Measurements from ENCODE around the gene IRF4. TPM values are rescaled to one million over a fixed set of nuclear protein-coding genes. Genes with fewer than 3 reads are reported as not detected.

IRF4 gene
- total RNA-seq, 3 donors from 2014 or later: 720 to 924 (median 743) TPM

GRCh38 chr6:358847-359246 is 32.7 kb upstream of the IRF4 start:
- no peaks in the 10 kb centered on the region for H3K36me3 Mint-ChIP-seq (ENCODE audit: insufficient read depth)
- H3K9me3 Mint-ChIP-seq: peaks cover 4% of the 10 kb centered on the region
- no peak for ATAC-seq
- no peak for DNase-seq
- no peaks in the 10 kb centered on the region for H3K27me3 Mint-ChIP-seq (ENCODE audit: low read depth)
- peaks cover 14% of the 10 kb centered on the region for H3K4me1 Mint-ChIP-seq (ENCODE audit: low read depth)
- H3K4me3 Mint-ChIP-seq: no peak overlapping the region

GRCh38 chr6:359261-360035 is 32.1 kb upstream of the IRF4 start:
- ATAC-seq (no peak), DNase-seq (no peak)
- peaks cover 4% of the 10 kb centered on the region for H3K9me3 Mint-ChIP-seq
- H3K27me3 Mint-ChIP-seq (ENCODE audit: low read depth): no peaks in the 10 kb centered on the region
- no peak overlapping the region for H3K4me3 Mint-ChIP-seq
- peaks cover 14% of the 10 kb centered on the region for H3K4me1 Mint-ChIP-seq (ENCODE audit: low read depth)
- H3K36me3 Mint-ChIP-seq (ENCODE audit: insufficient read depth): no peaks in the 10 kb centered on the region

DNA sequence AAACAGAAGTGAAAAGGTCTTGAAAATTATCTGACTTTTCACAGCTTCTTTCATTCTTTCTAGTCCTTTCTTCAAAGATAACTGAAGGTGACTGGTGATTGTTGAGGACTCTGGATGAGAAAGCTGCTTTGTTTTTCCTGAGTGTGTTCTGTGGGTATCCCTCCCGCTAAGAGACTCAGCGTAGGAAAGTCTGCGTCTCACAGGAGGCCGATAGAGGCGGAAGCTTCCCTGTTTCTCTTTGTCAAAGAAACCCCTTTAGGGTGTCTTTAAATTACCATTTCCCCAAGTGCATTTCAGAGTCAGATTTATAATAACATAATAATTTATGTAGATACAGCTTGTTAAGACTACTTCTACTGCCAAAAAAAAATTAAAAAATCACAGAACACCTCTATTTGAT is 31.2 kb upstream of the IRF4 start:
- DNase-seq: no peak
- Mint-ChIP-seq H3K9me3 (peaks cover 4% of the 10 kb centered on the region), H3K4me1 (ENCODE audit: low read depth) (peaks cover 14% of the 10 kb centered on the region), H3K36me3 (ENCODE audit: insufficient read depth) (no peaks in the 10 kb centered on the region), H3K4me3 (no peak overlapping the region), H3K27me3 (ENCODE audit: low read depth) (no peaks in the 10 kb centered on the region)
- ATAC-seq: no peak

DNA sequence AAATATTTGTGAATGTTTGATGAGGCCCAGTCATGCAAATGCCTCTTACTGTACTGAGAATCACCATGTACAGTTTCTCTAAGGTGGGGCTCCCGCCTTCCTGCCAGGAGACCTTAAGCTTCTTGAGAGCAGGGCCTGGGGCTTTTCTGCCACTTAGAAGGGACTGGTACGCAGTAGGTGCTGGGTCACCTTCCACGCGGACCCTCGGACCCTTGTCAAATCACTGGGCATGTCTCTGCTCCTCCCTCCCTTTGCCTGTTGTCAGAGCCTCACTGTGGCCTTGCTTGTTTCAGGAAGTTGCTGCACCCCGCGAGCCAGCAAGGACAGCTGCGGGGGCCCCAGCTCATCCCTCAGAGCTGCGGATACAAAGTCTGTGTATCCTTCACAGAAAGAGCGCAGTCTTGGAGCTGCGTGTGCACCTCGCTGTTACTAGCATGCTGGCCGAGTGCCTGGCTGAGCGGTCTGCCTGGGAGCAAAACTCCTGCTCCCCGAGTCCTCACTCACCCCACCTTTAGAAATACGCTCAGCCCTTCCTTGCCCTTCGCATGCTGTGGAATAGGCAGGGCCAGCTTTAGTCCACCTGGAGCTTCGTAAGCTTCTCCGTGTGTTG is 30.7 kb upstream of the IRF4 start:
- H3K9me3 Mint-ChIP-seq: peaks cover 4% of the 10 kb centered on the region
- no peak for DNase-seq
- no peaks in the 10 kb centered on the region for H3K36me3 Mint-ChIP-seq (ENCODE audit: insufficient read depth)
- no peak for ATAC-seq
- H3K4me1 Mint-ChIP-seq (ENCODE audit: low read depth): peaks cover 14% of the 10 kb centered on the region
- H3K4me3 Mint-ChIP-seq: no peak overlapping the region
- H3K27me3 Mint-ChIP-seq (ENCODE audit: low read depth): no peaks in the 10 kb centered on the region

- no peak for ATAC-seq
- H3K4me3 Mint-ChIP-seq: no peak overlapping the region
- H3K9me3 Mint-ChIP-seq: peaks cover 4% of the 10 kb centered on the region
- H3K4me1 Mint-ChIP-seq (ENCODE audit: low read depth): peaks cover 14% of the 10 kb centered on the region
- no peak for DNase-seq
- H3K27me3 Mint-ChIP-seq (ENCODE audit: low read depth): no peaks in the 10 kb centered on the region
- H3K36me3 Mint-ChIP-seq (ENCODE audit: insufficient read depth): no peaks in the 10 kb centered on the region
These were observed 30.0 kb upstream of the IRF4 start for GRCh38 chr6:361411-362132.

- Mint-ChIP-seq H3K4me3 (no peak overlapping the region), H3K4me1 (ENCODE audit: low read depth) (peaks cover 7% of the 10 kb centered on the region), H3K36me3 (ENCODE audit: insufficient read depth) (no peaks in the 10 kb centered on the region), H3K9me3 (peaks cover 4% of the 10 kb centered on the region), H3K27me3 (ENCODE audit: low read depth) (no peaks in the 10 kb centered on the region)
- ATAC-seq (no peak), DNase-seq (no peak)
These were observed 29.2 kb upstream of the IRF4 start for GRCh38 chr6:362231-362923.

DNA sequence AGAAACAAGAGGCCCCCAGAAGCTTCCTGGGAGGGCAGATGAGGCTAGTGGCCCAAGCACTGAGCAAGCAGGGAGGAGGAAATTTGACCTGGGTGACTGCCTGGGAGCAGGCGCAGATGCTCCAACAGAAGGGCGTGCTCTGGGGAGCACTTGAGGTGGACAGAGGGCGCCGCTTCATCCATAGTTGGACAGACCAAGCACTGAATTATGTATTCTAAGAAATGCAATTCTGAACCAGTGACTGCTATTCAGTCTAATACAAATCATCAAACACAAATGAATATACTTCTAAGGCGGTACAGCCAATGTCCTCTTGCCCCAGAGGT is 28.7 kb upstream of the IRF4 start:
- H3K4me1 Mint-ChIP-seq (ENCODE audit: low read depth): peaks cover 7% of the 10 kb centered on the region
- no peak for DNase-seq
- H3K4me3 Mint-ChIP-seq: no peak overlapping the region
- peaks cover 4% of the 10 kb centered on the region for H3K9me3 Mint-ChIP-seq
- H3K36me3 Mint-ChIP-seq (ENCODE audit: insufficient read depth): no peaks in the 10 kb centered on the region
- H3K27me3 Mint-ChIP-seq (ENCODE audit: low read depth): no peaks in the 10 kb centered on the region
- ATAC-seq: no peak

DNA sequence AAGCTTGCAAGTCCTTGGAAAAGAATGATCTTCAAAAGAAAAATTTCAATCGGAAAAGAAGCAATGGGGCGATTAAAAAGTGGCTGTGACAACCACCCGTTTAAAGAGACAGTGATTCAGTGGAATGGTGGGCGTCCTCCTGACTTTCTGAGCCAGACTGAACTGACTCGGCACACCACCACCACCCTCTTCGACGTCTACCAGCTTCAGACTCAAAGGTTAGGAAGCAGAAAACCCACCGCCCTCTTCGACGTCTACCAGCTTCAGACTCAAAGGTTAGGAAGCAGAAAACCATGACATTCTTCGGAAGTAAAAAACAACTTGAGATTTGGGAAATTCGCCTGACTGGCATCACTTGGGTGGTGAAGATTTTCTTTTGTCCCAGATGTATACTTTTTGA is 28.3 kb upstream of the IRF4 start:
- H3K4me3 Mint-ChIP-seq: no peak overlapping the region
- no peak for ATAC-seq
- H3K36me3 Mint-ChIP-seq (ENCODE audit: insufficient read depth): no peaks in the 10 kb centered on the region
- peaks cover 5% of the 10 kb centered on the region for H3K4me1 Mint-ChIP-seq (ENCODE audit: low read depth)
- no peaks in the 10 kb centered on the region for H3K27me3 Mint-ChIP-seq (ENCODE audit: low read depth)
- peaks cover 4% of the 10 kb centered on the region for H3K9me3 Mint-ChIP-seq
- DNase-seq: no peak

- Mint-ChIP-seq H3K4me1 (ENCODE audit: low read depth) (peaks cover under 1% of the 10 kb centered on the region), H3K9me3 (peaks cover 4% of the 10 kb centered on the region), H3K27me3 (ENCODE audit: low read depth) (no peaks in the 10 kb centered on the region), H3K36me3 (ENCODE audit: insufficient read depth) (no peaks in the 10 kb centered on the region), H3K4me3 (no peak overlapping the region)
- ATAC-seq (no peak), DNase-seq (no peak)
These were observed 27.6 kb upstream of the IRF4 start for GRCh38 chr6:363909-364308.

DNA sequence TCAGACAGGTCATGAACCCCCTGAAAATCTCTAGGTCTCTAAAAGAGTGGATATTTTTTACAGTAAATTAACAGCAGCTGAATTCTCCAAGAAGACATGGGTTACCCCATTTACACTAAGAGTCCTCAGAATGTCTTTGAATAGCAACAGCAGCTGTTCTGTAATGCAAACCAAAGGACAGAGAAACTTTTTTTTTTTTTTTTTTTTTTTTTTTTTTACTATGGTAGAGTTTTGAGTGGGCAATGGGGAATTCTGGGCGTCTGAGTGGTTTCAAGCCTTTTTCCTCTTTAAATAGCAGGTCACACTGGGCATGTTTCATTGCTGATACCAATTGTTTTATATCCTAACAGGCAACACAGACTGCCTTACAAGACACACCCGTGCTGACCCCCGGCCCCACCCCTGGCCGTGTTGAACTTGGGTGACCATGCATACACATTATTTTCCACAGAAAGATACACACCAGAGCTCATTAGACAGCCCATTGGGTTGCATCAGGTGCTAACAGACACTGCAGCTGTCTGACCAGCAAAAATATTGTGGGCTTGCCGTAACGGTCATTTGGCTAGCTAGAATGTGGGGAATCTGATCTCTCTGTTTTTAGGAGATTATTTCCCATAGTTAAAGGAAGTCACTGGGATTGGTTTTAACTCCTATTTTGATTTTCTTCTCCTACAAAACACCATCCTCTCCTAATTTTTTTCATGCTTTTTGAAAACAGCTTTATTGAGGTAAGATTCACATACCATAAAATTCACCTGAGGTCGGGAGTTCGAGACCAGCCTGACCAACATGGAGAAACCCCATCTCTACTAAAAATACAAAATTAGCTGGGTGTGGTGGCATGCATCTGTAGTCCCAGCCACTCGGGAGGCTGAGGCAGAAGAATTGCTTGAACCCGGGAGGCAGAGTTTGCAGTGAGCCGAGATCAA is 26.7 kb upstream of the IRF4 start:
- Mint-ChIP-seq H3K4me3 (no peak overlapping the region), H3K36me3 (ENCODE audit: insufficient read depth) (no peaks in the 10 kb centered on the region), H3K9me3 (peaks cover 4% of the 10 kb centered on the region), H3K27me3 (ENCODE audit: low read depth) (no peaks in the 10 kb centered on the region), H3K4me1 (ENCODE audit: low read depth) (no peaks in the 10 kb centered on the region)
- ATAC-seq (no peak), DNase-seq (no peak)

- DNase-seq: no peak
- no peaks in the 10 kb centered on the region for H3K36me3 Mint-ChIP-seq (ENCODE audit: insufficient read depth)
These were observed 25.7 kb upstream of the IRF4 start for GRCh38 chr6:365835-366234.

DNA sequence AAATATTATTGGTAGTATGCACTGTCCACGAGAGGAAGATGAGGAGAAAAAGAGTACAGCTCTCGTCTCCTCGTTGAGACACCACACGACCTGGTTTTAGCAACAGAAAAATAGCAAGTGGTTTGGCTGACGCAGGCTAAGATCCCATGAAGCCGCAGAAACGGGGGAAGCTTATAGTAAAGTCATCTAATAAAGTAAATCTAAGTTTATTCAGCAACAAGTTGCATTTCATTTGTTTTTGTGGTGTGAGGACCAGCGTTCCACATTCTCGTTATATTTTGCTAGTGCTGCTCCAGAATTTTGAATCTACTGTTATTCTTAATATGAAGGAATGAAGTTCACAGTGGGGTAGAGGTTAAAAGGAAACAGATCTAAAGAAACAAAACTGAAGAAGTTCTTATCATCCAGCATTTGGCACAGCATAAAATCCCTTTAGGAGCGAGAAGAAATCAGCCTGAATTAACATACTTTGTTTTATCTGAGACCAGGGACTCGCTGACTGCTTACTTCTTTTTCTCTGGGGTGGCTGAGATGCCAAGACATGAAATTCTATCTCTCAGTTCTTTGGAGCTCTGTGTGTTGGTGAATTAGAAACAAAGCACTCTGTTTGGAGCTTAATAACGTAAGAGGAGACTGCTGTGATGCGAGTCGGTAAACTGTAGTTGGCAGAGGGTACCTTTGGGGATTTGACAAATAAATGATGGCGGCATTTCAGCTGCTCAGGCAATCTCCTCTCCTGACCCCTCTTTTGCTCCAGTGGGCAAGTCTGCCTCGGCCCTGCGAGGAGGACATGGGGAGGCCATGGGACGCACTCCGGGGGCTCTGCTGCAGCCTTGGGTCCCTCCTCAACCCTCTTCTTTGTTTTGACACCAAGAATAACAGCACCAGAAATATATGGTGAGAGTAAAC is 24.9 kb upstream of the IRF4 start:
- H3K9me3 Mint-ChIP-seq: peaks cover 4% of the 10 kb centered on the region
- H3K4me3 Mint-ChIP-seq: no peak overlapping the region
- H3K27me3 Mint-ChIP-seq (ENCODE audit: low read depth): peaks cover 4% of the 10 kb centered on the region
- H3K4me1 Mint-ChIP-seq (ENCODE audit: low read depth): no peaks in the 10 kb centered on the region
- DNase-seq (no peak), ATAC-seq (no peak)
- H3K36me3 Mint-ChIP-seq (ENCODE audit: insufficient read depth): no peaks in the 10 kb centered on the region

More at GRCh38 chr6:365835-366234, 25.7 kb upstream of the IRF4 start:
- no peaks in the 10 kb centered on the region for H3K4me1 Mint-ChIP-seq (ENCODE audit: low read depth)
- peaks cover 3% of the 10 kb centered on the region for H3K27me3 Mint-ChIP-seq (ENCODE audit: low read depth)
- H3K4me3 Mint-ChIP-seq: no peak overlapping the region
- no peak for ATAC-seq
- H3K9me3 Mint-ChIP-seq: peaks cover 4% of the 10 kb centered on the region

DNA sequence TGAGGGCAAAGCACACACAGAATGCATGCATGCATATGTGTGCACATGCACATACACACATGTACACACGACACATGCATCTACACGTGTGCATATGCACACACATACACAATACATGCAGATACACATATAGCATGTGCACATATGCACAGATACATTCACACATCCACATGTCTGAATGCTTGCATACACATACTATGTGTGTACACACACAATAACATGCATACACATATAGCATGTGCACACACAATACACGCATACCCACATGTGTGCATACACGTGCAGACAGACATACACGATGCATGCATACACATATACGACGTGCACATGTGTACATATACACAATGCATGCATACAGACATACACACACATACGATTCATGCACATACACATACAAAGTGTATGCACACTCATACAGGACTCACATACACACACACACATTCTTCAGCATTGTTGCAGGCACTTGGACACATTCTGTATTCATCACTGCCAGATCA is 24.2 kb upstream of the IRF4 start:
- Mint-ChIP-seq H3K9me3 (peaks cover 4% of the 10 kb centered on the region), H3K4me1 (ENCODE audit: low read depth) (no peaks in the 10 kb centered on the region), H3K36me3 (ENCODE audit: insufficient read depth) (no peaks in the 10 kb centered on the region), H3K27me3 (ENCODE audit: low read depth) (peaks cover 4% of the 10 kb centered on the region), H3K4me3 (no peak overlapping the region)
- DNase-seq (no peak), ATAC-seq (no peak)

Data from activated T-cell treated with anti-CD3 and anti-CD28 coated beads, Interleukin-2, amount 50 U/mL, for 4 hours (primary cell).